Measurements from ENCODE around the gene WDR76.

- TF ChIP-seq RAD21 (conservative IDR thresholded peaks at IDR 0.05), result no peak
- no peak for TF ChIP-seq CTCF (IDR thresholded peaks at IDR 0.05; ENCODE audit: poor library complexity, severe bottlenecking)
- TF ChIP-seq EZH2 (IDR thresholded peaks at IDR 0.05; ENCODE audit: borderline replicate concordance, insufficient read depth, low read length, poor library complexity, severe bottlenecking), result no peak
Measured at GRCh38 chr15:43916326-43916660, 89.5 kb downstream of the WDR76 start.

Measured in neural cell (in vitro differentiated cells).